ENCODE results near the gene SF3A1. TPM values are rescaled to one million over a fixed set of nuclear protein-coding genes. Genes with fewer than 3 reads are reported as not detected.

The SF3A1 gene
- total and polyA plus RNA-seq, 3 donors from 2014 or later: 159 to 272 (median 174) TPM

GRCh38 chr22:30398685-30399680, 42.3 kb upstream of the SF3A1 start:
- Histone ChIP-seq H3K27me3 (no peaks in the 10 kb centered on the region), H3K9me3 (no peaks in the 10 kb centered on the region), H3K27ac (no peak overlapping the region), H3K36me3 (ENCODE audit: low read depth, missing control alignments) (no peaks in the 10 kb centered on the region), H3K4me1 (peaks cover 20% of the 10 kb centered on the region), H3K4me3 (no peak overlapping the region)
- no peak for DNase-seq
- intact Hi-C loops (cut with DNase I; ENCODE audit: low total_unique reads): no loop called here
- TF ChIP-seq POLR2A (IDR thresholded peaks at IDR 0.05): no peak
- TF ChIP-seq, protein P1, sequence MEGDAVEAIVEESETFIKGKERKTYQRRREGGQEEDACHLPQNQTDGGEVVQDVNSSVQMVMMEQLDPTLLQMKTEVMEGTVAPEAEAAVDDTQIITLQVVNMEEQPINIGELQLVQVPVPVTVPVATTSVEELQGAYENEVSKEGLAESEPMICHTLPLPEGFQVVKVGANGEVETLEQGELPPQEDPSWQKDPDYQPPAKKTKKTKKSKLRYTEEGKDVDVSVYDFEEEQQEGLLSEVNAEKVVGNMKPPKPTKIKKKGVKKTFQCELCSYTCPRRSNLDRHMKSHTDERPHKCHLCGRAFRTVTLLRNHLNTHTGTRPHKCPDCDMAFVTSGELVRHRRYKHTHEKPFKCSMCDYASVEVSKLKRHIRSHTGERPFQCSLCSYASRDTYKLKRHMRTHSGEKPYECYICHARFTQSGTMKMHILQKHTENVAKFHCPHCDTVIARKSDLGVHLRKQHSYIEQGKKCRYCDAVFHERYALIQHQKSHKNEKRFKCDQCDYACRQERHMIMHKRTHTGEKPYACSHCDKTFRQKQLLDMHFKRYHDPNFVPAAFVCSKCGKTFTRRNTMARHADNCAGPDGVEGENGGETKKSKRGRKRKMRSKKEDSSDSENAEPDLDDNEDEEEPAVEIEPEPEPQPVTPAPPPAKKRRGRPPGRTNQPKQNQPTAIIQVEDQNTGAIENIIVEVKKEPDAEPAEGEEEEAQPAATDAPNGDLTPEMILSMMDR (IDR thresholded peaks at IDR 0.05): no peak
- WGBS, 2 donors: 53 to 56% methylated on average over 23 to 25 of the region's 25 CpGs

DNA sequence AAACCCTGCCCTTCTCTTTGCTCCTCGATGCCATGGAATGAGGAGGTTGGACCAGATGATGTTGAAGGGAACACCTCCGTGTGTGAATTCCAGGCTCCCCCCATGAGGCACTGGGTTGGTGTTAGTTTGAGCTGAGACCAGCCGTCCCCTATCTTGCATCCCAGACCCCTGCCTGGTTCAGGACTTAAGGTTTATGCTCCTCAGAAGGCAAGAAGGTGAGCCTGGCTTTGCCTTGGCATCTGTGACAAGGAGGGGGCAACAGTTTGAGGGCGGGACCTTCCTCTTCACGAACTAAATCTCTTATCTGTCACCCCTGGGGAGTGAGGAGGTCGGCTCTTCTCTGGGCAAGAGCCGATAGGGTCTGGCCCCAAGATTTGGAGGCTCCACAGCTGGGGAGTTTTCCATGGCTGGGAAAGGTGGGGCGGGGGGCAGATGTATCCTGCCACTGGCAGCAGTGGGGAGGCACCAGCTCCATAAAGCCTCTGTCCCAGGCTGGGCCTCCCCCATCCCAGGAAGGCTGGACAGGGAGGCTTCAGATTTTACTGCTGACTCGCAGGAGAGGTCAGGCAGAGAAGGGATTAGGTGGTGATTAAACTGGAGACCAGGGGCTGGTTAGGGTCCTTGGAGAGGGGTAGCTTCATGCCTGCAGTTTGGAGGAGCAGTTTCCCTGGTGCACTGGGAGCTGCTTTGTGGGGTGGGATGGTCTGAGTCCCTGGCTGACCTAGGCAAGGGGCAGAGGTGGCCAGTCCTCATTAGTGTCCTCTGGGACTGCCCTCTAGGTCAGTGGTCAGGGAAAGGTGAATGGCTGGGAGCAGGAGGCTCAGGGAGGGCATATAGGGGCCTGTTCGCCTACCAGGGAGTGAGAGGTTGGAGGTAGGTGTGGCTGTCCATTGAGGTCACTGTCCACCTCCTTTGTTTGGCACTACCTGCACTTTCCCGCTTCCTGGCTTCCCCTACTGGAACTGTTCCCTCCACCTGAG, 41.3 kb upstream of the SF3A1 start:
- DNase-seq: no peak
- TF ChIP-seq, protein P1 (IDR thresholded peaks at IDR 0.05): no peak
- TF ChIP-seq POLR2A (IDR thresholded peaks at IDR 0.05): no peak
- Histone ChIP-seq H3K27ac (no peak overlapping the region), H3K27me3 (no peaks in the 10 kb centered on the region), H3K4me3 (peak overlapping the region; percentile 45 to 54), H3K9me3 (no peaks in the 10 kb centered on the region), H3K36me3 (ENCODE audit: low read depth, missing control alignments) (no peaks in the 10 kb centered on the region), H3K4me1 (peaks cover 20% of the 10 kb centered on the region)
- intact Hi-C loops (cut with DNase I; ENCODE audit: low total_unique reads): no loop called here
- WGBS, 2 donors: 34 to 48% methylated on average over 4 to 11 of the region's 11 CpGs

- peaks cover 19% of the 10 kb centered on the region for H3K4me1 ChIP-seq
- H3K27me3 ChIP-seq: no peaks in the 10 kb centered on the region
- TF ChIP-seq, protein P1 (IDR thresholded peaks at IDR 0.05): no peak
- TF ChIP-seq POLR2A (IDR thresholded peaks at IDR 0.05): no peak
- no peaks in the 10 kb centered on the region for H3K36me3 ChIP-seq (ENCODE audit: low read depth, missing control alignments)
- intact Hi-C loops (cut with DNase I; ENCODE audit: low total_unique reads): no loop called here
- no peaks in the 10 kb centered on the region for H3K9me3 ChIP-seq
- peak within 1 kb of the TSS; percentile 45 to 54 for H3K4me3 ChIP-seq
- WGBS, 2 donors: 0 to 2% methylated on average over 8 to 39 of the region's 56 CpGs
- H3K27ac ChIP-seq: no peak within 1 kb of the TSS
- peak; percentile 76 for DNase-seq
Observed at GRCh38 chr22:30396871-30397655, 40.4 kb upstream of the SF3A1 start, which contains the start of gene SEC14L2. Gene SEC14L2 (plus strand): TSS chr22:30397018. CDS start chr22:30397117, 99 bp downstream.

DNA sequence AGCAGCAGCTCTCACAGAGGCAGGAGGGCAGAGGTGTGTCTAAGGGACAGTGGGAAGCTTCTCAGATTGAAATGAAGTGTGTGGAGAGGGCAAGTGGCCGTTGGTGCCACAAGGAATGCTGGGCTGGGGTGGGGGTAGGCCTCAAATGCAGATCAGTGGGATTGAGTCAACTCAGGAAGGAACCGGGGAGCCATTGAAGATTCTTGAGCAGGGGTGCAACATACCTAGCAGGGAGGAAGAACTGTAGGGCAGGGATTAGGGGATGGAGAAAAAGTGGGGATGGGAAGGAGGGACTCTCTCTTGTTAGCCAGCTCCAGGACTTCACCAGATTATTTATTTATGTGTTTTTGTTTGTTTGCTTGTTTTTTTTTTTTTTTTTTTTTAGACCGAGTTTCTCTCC, 37.2 kb upstream of the SF3A1 start:
- Histone ChIP-seq H3K9me3 (no peaks in the 10 kb centered on the region), H3K4me1 (peaks cover 16% of the 10 kb centered on the region), H3K27me3 (no peaks in the 10 kb centered on the region), H3K36me3 (ENCODE audit: low read depth, missing control alignments) (no peaks in the 10 kb centered on the region), H3K4me3 (no peak overlapping the region), H3K27ac (no peak overlapping the region)
- DNase-seq: no peak
- intact Hi-C loops (cut with DNase I; ENCODE audit: low total_unique reads): no loop called here
- TF ChIP-seq POLR2A (IDR thresholded peaks at IDR 0.05): no peak
- TF ChIP-seq, protein P1 (IDR thresholded peaks at IDR 0.05): no peak
- WGBS, 2 donors: 87 to 88% methylated on average over 3 of the region's 3 CpGs

Data from testis (tissue), 3 donors.